ENCODE results near the gene GPR63. TPM values are rescaled to one million over a fixed set of nuclear protein-coding genes. Genes with fewer than 3 reads are reported as not detected.

Gene GPR63
- polyA plus RNA-seq, 4 donors, result under 0.01 to 2.4 (median 0.48) TPM

DNA sequence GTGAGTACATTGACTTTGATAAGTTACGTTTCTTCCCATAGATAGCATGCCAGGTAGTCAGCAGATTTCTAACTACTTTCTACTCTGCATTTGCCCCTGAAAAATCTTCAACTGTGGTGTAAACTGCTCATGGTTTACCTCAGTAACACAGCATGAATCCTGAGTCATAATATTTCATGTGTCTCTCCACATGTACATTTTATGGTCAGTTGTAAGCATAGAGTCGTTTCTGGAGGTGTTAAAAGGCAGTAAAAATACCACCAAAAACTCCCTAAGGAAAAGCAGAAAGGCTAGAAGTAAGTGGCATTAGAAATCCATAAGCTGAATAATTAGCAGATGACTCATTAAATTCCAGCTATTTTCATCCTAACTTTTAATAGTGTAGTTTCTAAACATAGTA, 4.1 kb upstream of the GPR63 start:
- no peak for DNase-seq
- 16 to 40% (median 25%) methylated on average over 2 of the region's 2 CpGs for WGBS, 3 donors
- no peak for FAIRE-seq

DNA sequence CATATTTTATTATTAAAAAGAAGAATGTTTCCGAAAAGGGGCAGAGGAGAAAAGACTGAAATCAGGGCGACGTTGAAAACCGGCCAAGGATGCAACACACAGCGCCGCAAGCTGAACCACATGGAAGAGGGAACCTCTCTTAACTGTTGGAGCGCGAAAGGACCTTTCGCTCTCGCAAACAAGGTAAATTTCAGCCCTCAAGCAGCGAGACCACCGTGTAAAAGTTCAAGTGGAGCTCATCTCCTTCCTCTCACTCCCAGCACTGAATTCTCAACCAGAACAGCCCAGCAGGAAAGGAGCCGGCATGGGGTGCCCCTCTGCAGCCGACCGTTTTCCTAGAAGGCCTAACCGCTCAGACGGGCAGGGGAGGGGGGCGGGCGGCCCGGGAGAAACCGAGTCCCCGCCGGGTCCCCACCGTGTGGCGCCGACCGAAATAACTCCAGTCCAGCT, 621 bp downstream of the GPR63 start:
- Histone ChIP-seq H3K4me3 (ENCODE audit: low read depth in 1 of 3, low read length in 3 of 3) (peak overlapping the region; percentile 58 to 81 (median 65)), H3K4me1 (ENCODE audit: control insufficient read depth in 3 of 3, insufficient read depth in 2 of 3, low read depth in 1 of 3, low read length in 2 of 3) (peaks cover 0 to 6% (median 2%) of the 10 kb centered on the region in 3 donors), H3K27ac (ENCODE audit: low read depth in 1 of 3, low read length in 2 of 3) (peak overlapping the region in 1 of 3 donors; percentile 33), H3K9me3 (ENCODE audit: control insufficient read depth in 2 of 2, insufficient read depth in 1 of 2, low read depth in 1 of 2, low read length in 1 of 2) (no peaks in the 10 kb centered on the region), H3K27me3 (ENCODE audit: control insufficient read depth in 3 of 3, insufficient read depth in 3 of 3, low read length in 3 of 3) (peaks cover 0 to 16% (median 0%) of the 10 kb centered on the region in 3 donors), H3K36me3 (ENCODE audit: control insufficient read depth in 3 of 3, insufficient read depth in 2 of 3, low read depth in 1 of 3, low read length in 3 of 3) (no peaks in the 10 kb centered on the region)
- FAIRE-seq (no peak), DNase-seq (no peak)
- 0 to 2% (median 1%) methylated on average over 21 to 27 of the region's 27 CpGs for WGBS, 3 donors

More for the DNA sequence above, 4.1 kb upstream of the GPR63 start:
- no peak overlapping the region for H3K27ac ChIP-seq (ENCODE audit: low read depth in 1 of 3, low read length in 2 of 3)
- H3K4me1 ChIP-seq (ENCODE audit: control insufficient read depth in 3 of 3, insufficient read depth in 2 of 3, low read depth in 1 of 3, low read length in 2 of 3), result peaks cover 0 to 6% (median 2%) of the 10 kb centered on the region in 3 donors
- H3K4me3 ChIP-seq (ENCODE audit: low read depth in 1 of 3, low read length in 3 of 3), result no peak overlapping the region
- no peaks in the 10 kb centered on the region for H3K36me3 ChIP-seq (ENCODE audit: control insufficient read depth in 3 of 3, insufficient read depth in 2 of 3, low read depth in 1 of 3, low read length in 3 of 3)
- no peaks in the 10 kb centered on the region for H3K9me3 ChIP-seq (ENCODE audit: control insufficient read depth in 2 of 2, insufficient read depth in 1 of 2, low read depth in 1 of 2, low read length in 1 of 2)
- peaks cover 0 to 19% (median 0%) of the 10 kb centered on the region in 3 donors for H3K27me3 ChIP-seq (ENCODE audit: control insufficient read depth in 3 of 3, insufficient read depth in 3 of 3, low read length in 3 of 3)

- H3K9me3 ChIP-seq (ENCODE audit: control insufficient read depth in 2 of 2, insufficient read depth in 1 of 2, low read depth in 1 of 2, low read length in 1 of 2), result no peaks in the 10 kb centered on the region
- H3K4me1 ChIP-seq (ENCODE audit: control insufficient read depth in 3 of 3, insufficient read depth in 2 of 3, low read depth in 1 of 3, low read length in 2 of 3), result peaks cover 0 to 6% (median 2%) of the 10 kb centered on the region in 3 donors
- peaks cover 0 to 2% (median 0%) of the 10 kb centered on the region in 3 donors for H3K36me3 ChIP-seq (ENCODE audit: control insufficient read depth in 3 of 3, insufficient read depth in 2 of 3, low read depth in 1 of 3, low read length in 3 of 3)
- FAIRE-seq (no peak), DNase-seq (no peak)
- no peak overlapping the region for H3K27ac ChIP-seq (ENCODE audit: low read depth in 1 of 3, low read length in 2 of 3)
- H3K4me3 ChIP-seq (ENCODE audit: low read depth in 1 of 3, low read length in 3 of 3), result no peak overlapping the region
- 85 to 89% (median 89%) methylated on average over 2 of the region's 2 CpGs for WGBS, 3 donors
- peaks cover 0 to 16% (median 0%) of the 10 kb centered on the region in 3 donors for H3K27me3 ChIP-seq (ENCODE audit: control insufficient read depth in 3 of 3, insufficient read depth in 3 of 3, low read length in 3 of 3)
Observed at GRCh38 chr6:96834070-96834469, 3.2 kb downstream of the GPR63 start.

DNA sequence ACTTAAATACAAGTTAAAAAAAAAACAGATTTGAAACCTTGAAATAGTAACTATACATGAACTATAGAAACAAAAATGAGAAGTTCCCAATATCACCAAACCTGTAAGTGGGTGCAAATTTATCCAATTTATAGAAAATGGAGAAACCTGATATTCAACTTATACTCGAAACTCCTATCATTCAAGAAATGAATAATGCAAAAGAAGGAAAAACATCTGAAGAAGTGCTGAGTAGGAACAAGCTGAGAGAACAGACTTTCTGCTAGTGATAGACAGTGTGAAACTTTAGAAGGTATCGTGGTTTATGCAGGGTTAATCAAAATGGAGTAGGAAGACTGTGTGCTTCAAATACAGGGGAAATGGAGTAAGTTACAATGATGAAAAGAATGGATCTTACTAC, 4.5 kb downstream of the GPR63 start:
- peaks cover 0 to 2% (median 0%) of the 10 kb centered on the region in 3 donors for H3K36me3 ChIP-seq (ENCODE audit: control insufficient read depth in 3 of 3, insufficient read depth in 2 of 3, low read depth in 1 of 3, low read length in 3 of 3)
- no peak for DNase-seq
- no peak overlapping the region for H3K4me3 ChIP-seq (ENCODE audit: low read depth in 1 of 3, low read length in 3 of 3)
- peaks cover 0 to 5% (median 0%) of the 10 kb centered on the region in 3 donors for H3K27me3 ChIP-seq (ENCODE audit: control insufficient read depth in 3 of 3, insufficient read depth in 3 of 3, low read length in 3 of 3)
- peaks cover 0 to 3% (median under 1%) of the 10 kb centered on the region in 3 donors for H3K4me1 ChIP-seq (ENCODE audit: control insufficient read depth in 3 of 3, insufficient read depth in 2 of 3, low read depth in 1 of 3, low read length in 2 of 3)
- H3K27ac ChIP-seq (ENCODE audit: low read depth in 1 of 3, low read length in 2 of 3), result no peak overlapping the region
- 90 to 97% (median 94%) methylated on average over 2 of the region's 2 CpGs for WGBS, 3 donors
- H3K9me3 ChIP-seq (ENCODE audit: control insufficient read depth in 2 of 2, insufficient read depth in 1 of 2, low read depth in 1 of 2, low read length in 1 of 2), result no peaks in the 10 kb centered on the region
- FAIRE-seq, result no peak

- FAIRE-seq, result no peak
- 78 to 100% (median 89%) methylated on average over 1 of the region's 1 CpG for WGBS, 3 donors
- no peak for DNase-seq
- no peaks in the 10 kb centered on the region for H3K27me3 ChIP-seq (ENCODE audit: control insufficient read depth in 3 of 3, insufficient read depth in 3 of 3, low read length in 3 of 3)
- no peaks in the 10 kb centered on the region for H3K4me1 ChIP-seq (ENCODE audit: control insufficient read depth in 3 of 3, insufficient read depth in 2 of 3, low read depth in 1 of 3, low read length in 2 of 3)
- no peak overlapping the region for H3K4me3 ChIP-seq (ENCODE audit: low read depth in 1 of 3, low read length in 3 of 3)
- no peak overlapping the region for H3K27ac ChIP-seq (ENCODE audit: low read depth in 1 of 3, low read length in 2 of 3)
- H3K36me3 ChIP-seq (ENCODE audit: control insufficient read depth in 3 of 3, insufficient read depth in 2 of 3, low read depth in 1 of 3, low read length in 3 of 3), result peaks cover 0 to 2% (median 0%) of the 10 kb centered on the region in 3 donors
- no peaks in the 10 kb centered on the region for H3K9me3 ChIP-seq (ENCODE audit: control insufficient read depth in 2 of 2, insufficient read depth in 1 of 2, low read depth in 1 of 2, low read length in 1 of 2)
Observed at GRCh38 chr6:96826865-96827264, 10.4 kb downstream of the GPR63 start.

DNA sequence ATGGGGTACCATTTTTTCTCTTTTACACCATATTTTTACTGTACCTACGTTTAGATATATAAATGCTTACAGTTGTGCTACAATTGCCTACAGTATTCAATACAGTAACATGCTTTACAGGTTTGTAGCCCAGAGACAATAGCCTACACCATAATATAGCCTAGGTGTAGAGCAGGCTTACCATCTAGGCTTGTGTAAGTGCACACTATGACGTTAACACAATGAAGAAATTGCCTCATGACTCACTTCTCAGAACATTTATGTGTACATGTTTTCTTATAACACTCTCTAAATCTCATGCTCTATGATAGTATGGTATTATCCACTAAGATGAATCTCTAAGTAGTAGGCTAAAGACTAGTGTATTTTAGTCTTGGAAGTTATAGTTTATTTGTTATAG, 13.5 kb downstream of the GPR63 start:
- Histone ChIP-seq H3K36me3 (ENCODE audit: control insufficient read depth in 3 of 3, insufficient read depth in 2 of 3, low read depth in 1 of 3, low read length in 3 of 3) (no peaks in the 10 kb centered on the region), H3K27ac (ENCODE audit: low read depth in 1 of 3, low read length in 2 of 3) (no peak overlapping the region), H3K4me3 (ENCODE audit: low read depth in 1 of 3, low read length in 3 of 3) (no peak overlapping the region), H3K4me1 (ENCODE audit: control insufficient read depth in 3 of 3, insufficient read depth in 2 of 3, low read depth in 1 of 3, low read length in 2 of 3) (no peaks in the 10 kb centered on the region), H3K27me3 (ENCODE audit: control insufficient read depth in 3 of 3, insufficient read depth in 3 of 3, low read length in 3 of 3) (no peaks in the 10 kb centered on the region), H3K9me3 (ENCODE audit: control insufficient read depth in 2 of 2, insufficient read depth in 1 of 2, low read depth in 1 of 2, low read length in 1 of 2) (no peaks in the 10 kb centered on the region)
- 63 to 78% (median 65%) methylated on average over 2 of the region's 2 CpGs for WGBS, 3 donors
- FAIRE-seq, result no peak
- DNase-seq, result no peak

- FAIRE-seq, result no peak
- Histone ChIP-seq H3K4me3 (ENCODE audit: low read depth in 1 of 3, low read length in 3 of 3) (no peak overlapping the region), H3K9me3 (ENCODE audit: control insufficient read depth in 2 of 2, insufficient read depth in 1 of 2, low read depth in 1 of 2, low read length in 1 of 2) (no peaks in the 10 kb centered on the region)
Observed at GRCh38 chr6:96821034-96821433, 16.2 kb downstream of the GPR63 start.

DNA sequence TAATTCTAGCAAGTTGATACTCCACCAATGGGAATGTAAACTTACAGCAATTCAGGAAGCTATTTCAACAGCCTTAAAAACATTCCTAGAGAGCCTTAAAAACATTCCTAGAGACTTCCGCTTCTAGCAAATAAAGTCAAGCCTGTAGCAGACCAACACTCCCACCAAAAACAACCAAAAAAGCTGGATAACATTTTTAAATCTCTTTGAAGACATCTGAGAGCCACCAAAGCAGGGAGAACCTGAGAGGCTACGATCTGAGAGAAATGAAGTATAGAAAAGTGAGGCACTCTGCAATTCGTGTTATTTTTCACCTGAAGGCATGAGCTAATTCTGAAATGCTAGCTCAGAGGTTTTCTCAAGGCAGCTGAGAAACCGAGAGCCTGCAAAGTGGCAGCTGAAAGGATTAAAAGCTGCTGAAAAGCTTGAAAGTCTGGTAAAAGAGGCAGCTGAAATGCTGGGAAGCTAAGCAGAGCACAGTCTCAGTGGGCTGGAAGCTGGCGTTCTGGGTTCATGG, 20.9 kb downstream of the GPR63 start:
- WGBS, 3 donors, result 55 to 76% (median 64%) methylated on average over 5 of the region's 5 CpGs
- FAIRE-seq, result no peak
- H3K4me3 ChIP-seq (ENCODE audit: low read depth in 1 of 3, low read length in 3 of 3), result no peak overlapping the region
- H3K36me3 ChIP-seq (ENCODE audit: control insufficient read depth in 3 of 3, insufficient read depth in 2 of 3, low read depth in 1 of 3, low read length in 3 of 3), result no peaks in the 10 kb centered on the region
- H3K27ac ChIP-seq (ENCODE audit: low read depth in 1 of 3, low read length in 2 of 3), result no peak overlapping the region
- H3K27me3 ChIP-seq (ENCODE audit: control insufficient read depth in 3 of 3, insufficient read depth in 3 of 3, low read length in 3 of 3), result no peaks in the 10 kb centered on the region
- H3K4me1 ChIP-seq (ENCODE audit: control insufficient read depth in 3 of 3, insufficient read depth in 2 of 3, low read depth in 1 of 3, low read length in 2 of 3), result no peaks in the 10 kb centered on the region
- H3K9me3 ChIP-seq (ENCODE audit: control insufficient read depth in 2 of 2, insufficient read depth in 1 of 2, low read depth in 1 of 2, low read length in 1 of 2), result no peaks in the 10 kb centered on the region
- DNase-seq, result no peak

More at GRCh38 chr6:96821034-96821433, 16.2 kb downstream of the GPR63 start:
- H3K36me3 ChIP-seq (ENCODE audit: control insufficient read depth in 3 of 3, insufficient read depth in 2 of 3, low read depth in 1 of 3, low read length in 3 of 3), result no peaks in the 10 kb centered on the region
- H3K4me1 ChIP-seq (ENCODE audit: control insufficient read depth in 3 of 3, insufficient read depth in 2 of 3, low read depth in 1 of 3, low read length in 2 of 3), result no peaks in the 10 kb centered on the region
- H3K27me3 ChIP-seq (ENCODE audit: control insufficient read depth in 3 of 3, insufficient read depth in 3 of 3, low read length in 3 of 3), result no peaks in the 10 kb centered on the region
- H3K27ac ChIP-seq (ENCODE audit: low read depth in 1 of 3, low read length in 2 of 3), result no peak overlapping the region
- WGBS, 3 donors, result 90 to 95% (median 94%) methylated on average over 4 of the region's 4 CpGs
- DNase-seq, result no peak

DNA sequence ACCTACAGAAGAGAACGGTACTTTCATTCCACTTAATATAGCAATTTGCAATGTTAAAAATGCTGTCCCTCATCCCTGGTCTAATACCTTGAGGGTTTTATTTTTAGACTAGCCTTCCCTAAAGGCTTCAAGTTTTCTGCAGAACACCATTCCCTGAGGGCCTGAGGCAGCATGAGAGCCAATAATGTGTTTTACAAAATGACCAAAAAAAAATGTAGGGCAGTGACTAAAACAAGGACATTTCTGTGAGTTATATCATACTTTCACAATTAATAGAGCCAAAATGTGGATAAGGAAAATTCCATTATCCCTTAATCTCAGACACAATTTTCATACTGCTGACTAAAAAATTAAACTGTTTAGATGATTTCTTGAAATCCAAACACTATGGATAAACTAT, 22.7 kb downstream of the GPR63 start:
- H3K4me3 ChIP-seq (ENCODE audit: low read depth in 1 of 3, low read length in 3 of 3), result no peak overlapping the region
- no peak overlapping the region for H3K27ac ChIP-seq (ENCODE audit: low read depth in 1 of 3, low read length in 2 of 3)
- FAIRE-seq (no peak), DNase-seq (no peak)
- H3K9me3 ChIP-seq (ENCODE audit: control insufficient read depth in 2 of 2, insufficient read depth in 1 of 2, low read depth in 1 of 2, low read length in 1 of 2), result no peaks in the 10 kb centered on the region
- H3K36me3 ChIP-seq (ENCODE audit: control insufficient read depth in 3 of 3, insufficient read depth in 2 of 3, low read depth in 1 of 3, low read length in 3 of 3), result no peaks in the 10 kb centered on the region
- no peaks in the 10 kb centered on the region for H3K27me3 ChIP-seq (ENCODE audit: control insufficient read depth in 3 of 3, insufficient read depth in 3 of 3, low read length in 3 of 3)
- whole genome bisulfite sequencing, 3 donors, result 80 to 100% (median 97%) methylated on average over 1 of the region's 1 CpG
- H3K4me1 ChIP-seq (ENCODE audit: control insufficient read depth in 3 of 3, insufficient read depth in 2 of 3, low read depth in 1 of 3, low read length in 2 of 3), result no peaks in the 10 kb centered on the region

All from small intestine (tissue), 7 donors.